Transverse colon (tissue), 4 donors: ENCODE measurements around the gene BPIFA1. TPM values are rescaled to one million over a fixed set of nuclear protein-coding genes. Genes with fewer than 3 reads are reported as not detected.

ENCODE experiments used
- DNase-seq: peaks from one replicate; pipeline ENCODE4 v3.0.0-alpha.2; 2019
- H3K27ac ChIP-seq, 4 donors: fragments of 200-600 bp; sonication (generic); 2 replicates each; pipeline ENCODE4 v1.5.1; 2016 to 2018; ENCODE audit warnings: inconsistent platforms in 4 of 4
- H3K27me3 ChIP-seq: fragments of 200-600 bp; sonication (generic); 2 replicates; pipeline ENCODE4 v1.5.1; 2017; ENCODE audit warnings: inconsistent platforms
- H3K36me3 ChIP-seq, 4 donors: fragments of 200-600 bp; sonication (generic); 2 replicates each; pipeline ENCODE4 v1.5.1; 2017 to 2019; ENCODE audit warnings: inconsistent platforms in 4 of 4
- H3K4me1 ChIP-seq, 4 donors: fragments of 200-600 bp; sonication (generic); 2 replicates each; pipeline ENCODE4 v1.5.1; 2017 to 2020; ENCODE audit warnings: inconsistent platforms in 4 of 4
- H3K4me3 ChIP-seq, 4 donors: fragments of 200-600 bp; sonication (generic); 1 replicate in 1 of 4; 2 replicates in 3 of 4; pipeline versions ENCODE4 v1.5.1 to v1.6.1; 2017 to 2019; ENCODE audit warnings: inconsistent platforms in 4 of 4
- H3K9me3 ChIP-seq, 2 donors: fragments of 200-600 bp; sonication (generic); 2 replicates each; pipeline ENCODE4 v1.5.1; 2017 to 2019; ENCODE audit warnings: inconsistent platforms in 2 of 2
- CTCF ChIP-seq, 5 experiments: fragments of 200-600 bp in 3 of 5; fragments of 450-650 bp in 2 of 5; sonication (generic) in 3 of 5; IDR thresholded peaks; 1 replicate in 2 of 5; 2 replicates in 3 of 5; pipeline ENCODE4 v1.5.1; 2016 to 2017; ENCODE audit warnings: antibody characterized with exemption in 5 of 5, inconsistent platforms in 3 of 5, mild to moderate bottlenecking in 2 of 5, moderate library complexity in 1 of 5
- EP300 ChIP-seq: sonication (generic); formaldehyde crosslinking; IDR thresholded peaks from one replicate; pipeline ENCODE4 v1.6.1; 2017; ENCODE audit warnings: antibody characterized with exemption, low read depth
- POLR2A ChIP-seq: fragments of 450-650 bp; IDR thresholded peaks from one replicate; pipeline ENCODE4 v1.6.1; 2016; ENCODE audit warnings: antibody characterized with exemption, mild to moderate bottlenecking, moderate library complexity
- POLR2AphosphoS5 ChIP-seq, 3 donors: sonication (generic); formaldehyde crosslinking; IDR thresholded peaks; one replicate each; pipeline ENCODE4 v1.6.1; 2016; ENCODE audit warnings: antibody characterized with exemption in 3 of 3
- WGBS, 2 donors: methylation state at CpG; one replicate each; pipeline ENCODE4 v1.1.5; 2018; ENCODE audit warnings: low coverage in 1 of 2; 5-methylcytosine and 5-hydroxymethylcytosine counted together
- in situ Hi-C, 4 donors: fragments of 200-750 bp; cut with MboI; loops; one replicate each; pipeline versions ENCODE4 v1.15.0 to v1.15.1; 2017; ENCODE audit warnings: low sequenced_read_pairs in 3 of 4, low pct_ligation_motif_present in 1 of 4, low pct_unique_long_range_greater_than_20kb in 1 of 4
- intact Hi-C: fragments of 100-400 bp; cut with DNase I; formaldehyde crosslinking; loops from one replicate; pipeline ENCODE4 v1.15.1; 2023; ENCODE audit warnings: low total_unique reads
- total RNA-seq, 4 donors: library from RNA; depleted of rRNA; stranded (reverse); fragments of >200 nt; gene quantifications; one replicate each; pipeline ENCODE4 v1.1.0, GENCODE V29; 2016

The BPIFA1 gene
- total RNA-seq, 4 donors from 2014 or later, result not detected

DNA sequence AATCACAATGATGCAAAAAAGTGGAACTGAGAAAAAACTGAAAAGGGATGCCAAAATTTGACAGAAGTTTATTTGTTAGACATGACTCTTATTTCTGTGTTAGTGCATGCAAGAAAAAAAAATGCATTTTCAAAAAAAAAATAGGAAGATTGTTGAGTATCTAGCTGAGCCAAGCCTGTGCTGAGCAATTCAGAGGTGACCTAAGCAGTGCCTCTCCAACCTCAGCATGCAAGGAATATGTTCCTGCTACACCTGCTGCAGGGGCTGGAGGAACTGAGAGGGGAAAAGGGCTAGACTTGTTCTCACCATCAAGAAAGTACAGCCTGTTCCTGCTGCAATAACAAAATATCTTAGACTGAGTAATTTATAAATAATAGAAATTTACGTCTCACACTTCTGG lies 43.8 kb upstream of the BPIFA1 start:
- in situ Hi-C loops, result no loop called here
- H3K27ac ChIP-seq, result no peak overlapping the region
- WGBS, 2 donors, result 60% methylated on average over 1 of the region's 1 CpG; no CpG with 5 or more reads in 1 of the 2 donors

DNA sequence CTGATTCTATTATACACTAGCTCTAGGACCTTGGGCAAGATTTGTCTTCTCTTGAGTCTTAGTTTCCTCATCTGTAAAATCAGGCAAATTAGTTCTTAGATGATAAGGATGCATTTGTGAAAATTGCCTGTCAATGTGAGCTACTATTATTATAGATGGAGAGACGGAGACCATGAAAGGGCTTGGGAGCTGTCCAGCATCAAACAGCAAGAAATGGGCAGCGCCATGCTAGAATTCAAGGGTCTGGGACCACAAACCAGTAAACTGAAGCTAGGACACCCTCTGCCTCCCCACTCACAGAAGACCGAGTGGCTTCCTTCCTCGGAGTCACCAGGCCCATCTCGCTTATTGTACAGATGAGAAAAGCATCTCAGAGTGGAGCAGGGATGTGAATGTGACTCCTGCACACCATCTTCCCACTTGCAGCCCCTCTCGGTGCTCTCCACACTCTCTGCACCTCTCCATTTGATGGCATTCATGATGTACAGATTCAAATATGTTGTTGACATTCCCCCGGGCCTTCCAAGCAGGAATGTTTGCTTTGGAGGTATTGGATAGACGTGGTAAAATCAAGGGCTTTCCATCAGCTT lies 42.8 kb upstream of the BPIFA1 start:
- TF ChIP-seq EP300, result no peak
- no peak for TF ChIP-seq CTCF (IDR thresholded peaks at IDR 0.05)
- no peak for TF ChIP-seq POLR2A
- TF ChIP-seq POLR2AphosphoS5 (IDR thresholded peaks at IDR 0.05), result no peak
- DNase-seq, result no peak
- in situ Hi-C loops, result no loop called here
- H3K27ac ChIP-seq, result no peak overlapping the region
- no peaks in the 10 kb centered on the region for H3K4me1 ChIP-seq
- H3K36me3 ChIP-seq, result no peaks in the 10 kb centered on the region
- no peak overlapping the region for H3K4me3 ChIP-seq
- WGBS, 2 donors, result 57 to 62% methylated on average over 1 to 8 of the region's 8 CpGs
- intact Hi-C loops, result no loop called here
- H3K27me3 ChIP-seq, result no peaks in the 10 kb centered on the region
- H3K9me3 ChIP-seq, result no peaks in the 10 kb centered on the region

More for the DNA sequence above, 43.8 kb upstream of the BPIFA1 start:
- no peaks in the 10 kb centered on the region for H3K4me1 ChIP-seq
- H3K27me3 ChIP-seq, result no peaks in the 10 kb centered on the region
- H3K9me3 ChIP-seq, result no peaks in the 10 kb centered on the region
- H3K4me3 ChIP-seq, result no peak overlapping the region
- no peaks in the 10 kb centered on the region for H3K36me3 ChIP-seq
- intact Hi-C loops, result no loop called here
- DNase-seq, result no peak
- TF ChIP-seq EP300, result no peak
- no peak for TF ChIP-seq POLR2A

DNA sequence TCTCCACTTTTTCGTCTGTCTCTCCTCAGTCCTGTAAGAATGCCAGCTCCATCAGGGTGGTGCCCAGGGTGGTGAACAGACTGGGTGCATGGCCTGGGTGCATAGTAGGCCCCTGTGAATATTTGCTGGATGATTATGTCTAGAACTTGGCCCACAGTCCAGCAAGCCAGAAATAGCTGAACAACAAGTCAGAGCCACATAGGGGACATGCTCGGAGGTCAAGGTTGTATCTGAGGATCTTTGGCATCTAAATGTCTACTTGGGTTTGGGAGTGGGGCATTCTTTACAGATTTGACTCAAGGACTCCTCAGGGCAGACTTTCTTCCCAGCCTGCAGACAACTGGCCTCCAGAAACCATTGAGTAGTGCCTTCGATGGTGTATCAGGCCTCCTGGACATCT lies 36.8 kb upstream of the BPIFA1 start:
- Histone ChIP-seq H3K36me3 (no peaks in the 10 kb centered on the region), H3K27ac (no peak overlapping the region), H3K4me1 (no peaks in the 10 kb centered on the region), H3K9me3 (no peaks in the 10 kb centered on the region), H3K4me3 (no peak overlapping the region), H3K27me3 (no peaks in the 10 kb centered on the region)
- WGBS, 2 donors, result 87% methylated on average over 3 of the region's 3 CpGs; no CpG with 5 or more reads in 1 of the 2 donors
- in situ Hi-C loops (no loop called here), intact Hi-C loops (no loop called here)
- TF ChIP-seq CTCF (IDR thresholded peaks at IDR 0.05) (no peak), EP300 (no peak), POLR2A (no peak), POLR2AphosphoS5 (IDR thresholded peaks at IDR 0.05) (no peak)
- DNase-seq, result no peak

DNA sequence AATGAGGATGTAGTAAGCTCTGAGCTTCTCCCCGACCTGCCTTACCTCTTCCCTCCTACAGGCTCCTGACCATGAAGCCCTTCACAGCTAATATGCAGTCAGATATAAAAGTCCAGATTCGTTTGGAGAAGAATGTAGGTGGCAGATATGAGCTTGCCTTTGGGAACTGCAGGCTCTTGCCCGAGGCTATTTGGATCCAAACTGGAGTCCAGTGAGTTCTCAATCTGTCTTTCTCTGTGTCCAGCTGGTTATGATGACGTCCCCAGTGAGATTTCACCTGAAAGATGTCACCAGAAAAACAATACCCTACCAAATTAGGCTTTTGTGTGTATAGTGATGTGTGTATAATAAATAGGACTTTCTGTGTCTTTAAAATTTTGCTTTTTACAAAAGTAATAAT lies 33.3 kb upstream of the BPIFA1 start:
- WGBS, 2 donors, result 50 to 58% methylated on average over 4 of the region's 4 CpGs
- no peak for DNase-seq
- TF ChIP-seq CTCF (IDR thresholded peaks at IDR 0.05) (no peak), EP300 (no peak)
- Histone ChIP-seq H3K36me3 (no peaks in the 10 kb centered on the region), H3K4me1 (no peaks in the 10 kb centered on the region), H3K27me3 (no peaks in the 10 kb centered on the region), H3K4me3 (no peak overlapping the region), H3K9me3 (no peaks in the 10 kb centered on the region), H3K27ac (no peak overlapping the region)
- in situ Hi-C loops, result no loop called here
- intact Hi-C loops, result no loop called here

- Histone ChIP-seq H3K9me3 (no peaks in the 10 kb centered on the region), H3K4me1 (no peaks in the 10 kb centered on the region), H3K27ac (no peak overlapping the region), H3K4me3 (no peak overlapping the region), H3K27me3 (no peaks in the 10 kb centered on the region), H3K36me3 (no peaks in the 10 kb centered on the region)
- no peak for TF ChIP-seq EP300
- no peak for TF ChIP-seq CTCF (IDR thresholded peaks at IDR 0.05)
- TF ChIP-seq POLR2A, result no peak
- TF ChIP-seq POLR2AphosphoS5 (IDR thresholded peaks at IDR 0.05), result no peak
- in situ Hi-C loops (no loop called here), intact Hi-C loops (no loop called here)
- 85 to 86% methylated on average over 3 of the region's 3 CpGs for WGBS, 2 donors
- DNase-seq, result no peak
Observed at GRCh38 chr20:33203444-33203843, 32.4 kb upstream of the BPIFA1 start.
